ENCODE results near the gene MAD1L1. TPM values are rescaled to one million over a fixed set of nuclear protein-coding genes. Genes with fewer than 3 reads are reported as not detected.

Gene MAD1L1
- total and polyA plus RNA-seq, 7 donors = 11.7 to 17.5 (median 15.6) TPM

DNA sequence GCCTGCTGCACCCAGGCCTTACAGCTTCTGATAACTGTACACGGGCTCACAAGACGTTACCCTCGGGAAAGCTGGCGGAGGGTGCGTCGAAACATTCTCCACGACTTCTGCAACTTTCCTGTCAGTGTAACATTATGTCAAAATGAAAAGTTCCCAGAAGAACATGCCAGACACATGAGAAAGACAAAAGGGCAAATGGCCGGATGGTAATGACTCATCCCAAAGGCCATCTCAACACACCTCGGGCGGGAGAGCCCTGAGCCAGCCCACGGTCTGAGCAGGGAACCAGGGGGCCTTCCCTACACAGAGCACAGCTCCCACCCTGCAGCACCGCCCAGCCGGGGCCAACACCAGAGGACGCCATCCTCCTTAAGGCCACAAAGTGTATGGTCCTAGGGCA lies 118.7 kb downstream of the MAD1L1 start:
- no peaks in the 10 kb centered on the region for H3K36me3 ChIP-seq (ENCODE audit: insufficient read depth in 1 of 2, low read depth in 1 of 2)
- H3K27ac ChIP-seq = peak overlapping the region; percentile 36
- no peak for DNase-seq
- no peaks in the 10 kb centered on the region for H3K27me3 ChIP-seq (ENCODE audit: insufficient read depth in 3 of 3, low read length in 2 of 3)
- intact Hi-C loops (cut with DNase I) = no loop called here
- H3K4me1 ChIP-seq = peaks cover 27% of the 10 kb centered on the region
- no peak overlapping the region for H3K4me3 ChIP-seq
- TF ChIP-seq, protein P1, sequence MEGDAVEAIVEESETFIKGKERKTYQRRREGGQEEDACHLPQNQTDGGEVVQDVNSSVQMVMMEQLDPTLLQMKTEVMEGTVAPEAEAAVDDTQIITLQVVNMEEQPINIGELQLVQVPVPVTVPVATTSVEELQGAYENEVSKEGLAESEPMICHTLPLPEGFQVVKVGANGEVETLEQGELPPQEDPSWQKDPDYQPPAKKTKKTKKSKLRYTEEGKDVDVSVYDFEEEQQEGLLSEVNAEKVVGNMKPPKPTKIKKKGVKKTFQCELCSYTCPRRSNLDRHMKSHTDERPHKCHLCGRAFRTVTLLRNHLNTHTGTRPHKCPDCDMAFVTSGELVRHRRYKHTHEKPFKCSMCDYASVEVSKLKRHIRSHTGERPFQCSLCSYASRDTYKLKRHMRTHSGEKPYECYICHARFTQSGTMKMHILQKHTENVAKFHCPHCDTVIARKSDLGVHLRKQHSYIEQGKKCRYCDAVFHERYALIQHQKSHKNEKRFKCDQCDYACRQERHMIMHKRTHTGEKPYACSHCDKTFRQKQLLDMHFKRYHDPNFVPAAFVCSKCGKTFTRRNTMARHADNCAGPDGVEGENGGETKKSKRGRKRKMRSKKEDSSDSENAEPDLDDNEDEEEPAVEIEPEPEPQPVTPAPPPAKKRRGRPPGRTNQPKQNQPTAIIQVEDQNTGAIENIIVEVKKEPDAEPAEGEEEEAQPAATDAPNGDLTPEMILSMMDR (IDR thresholded peaks at IDR 0.05) = no peak
- no peaks in the 10 kb centered on the region for H3K9me3 ChIP-seq
- ATAC-seq = peak in 3 of 4 donors; percentile 26 to 56 (median 38)
- 80 to 87% (median 80%) methylated on average over 14 of the region's 14 CpGs for WGBS, 3 donors

DNA sequence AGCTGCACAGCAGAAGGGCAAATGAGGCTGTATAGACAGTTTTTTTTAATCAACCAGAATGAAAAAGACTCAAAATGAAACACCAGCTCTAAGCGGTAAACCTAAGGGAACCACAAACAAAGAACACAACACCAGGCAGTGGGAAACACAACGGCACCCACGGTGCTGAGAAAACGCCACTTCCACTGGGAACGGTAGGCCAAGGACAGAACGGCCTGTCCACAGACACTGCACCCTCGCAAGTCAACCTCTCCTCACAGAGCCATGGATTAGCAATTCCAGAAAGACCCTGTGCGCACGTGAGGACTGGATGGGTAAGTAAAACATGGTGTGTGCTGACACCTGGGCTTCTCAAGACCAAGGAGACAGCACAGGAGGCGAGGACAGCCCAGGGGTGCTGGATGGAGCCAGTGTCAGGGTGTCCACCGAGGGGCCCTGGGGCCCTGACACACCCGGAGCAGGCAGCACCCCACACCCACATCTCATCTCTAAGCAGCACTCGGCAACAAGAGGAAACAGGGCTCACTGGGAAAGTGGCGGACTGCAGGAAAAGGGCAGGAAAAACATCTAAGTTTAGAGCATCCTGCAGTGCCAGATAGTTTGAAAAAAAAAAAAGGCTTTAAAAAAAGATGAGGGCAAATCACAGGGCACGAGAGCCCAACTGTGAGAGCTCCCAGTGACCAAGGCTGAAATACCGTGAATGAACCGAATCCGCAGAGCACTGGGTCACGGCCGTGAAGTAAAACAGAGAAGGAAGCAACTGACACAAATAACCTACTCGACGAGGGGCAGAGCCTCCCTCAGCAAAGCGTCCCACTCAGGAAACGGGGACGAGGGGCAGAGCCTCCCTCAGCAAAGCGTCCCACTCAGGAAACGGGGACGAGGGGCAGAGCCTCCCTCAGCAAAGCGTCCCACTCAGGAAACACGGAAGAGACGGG lies 120.2 kb downstream of the MAD1L1 start:
- no peaks in the 10 kb centered on the region for H3K27me3 ChIP-seq (ENCODE audit: insufficient read depth in 3 of 3, low read length in 2 of 3)
- no peaks in the 10 kb centered on the region for H3K36me3 ChIP-seq (ENCODE audit: insufficient read depth in 1 of 2, low read depth in 1 of 2)
- H3K27ac ChIP-seq = no peak overlapping the region
- peaks cover 29% of the 10 kb centered on the region for H3K4me1 ChIP-seq
- TF ChIP-seq, protein P1 (IDR thresholded peaks at IDR 0.05) = no peak
- intact Hi-C loops (cut with DNase I) = no loop called here
- no peaks in the 10 kb centered on the region for H3K9me3 ChIP-seq
- ATAC-seq (no peak), DNase-seq (no peak)
- no peak overlapping the region for H3K4me3 ChIP-seq
- 82 to 85% (median 84%) methylated on average over 30 to 31 of the region's 31 CpGs for WGBS, 3 donors

DNA sequence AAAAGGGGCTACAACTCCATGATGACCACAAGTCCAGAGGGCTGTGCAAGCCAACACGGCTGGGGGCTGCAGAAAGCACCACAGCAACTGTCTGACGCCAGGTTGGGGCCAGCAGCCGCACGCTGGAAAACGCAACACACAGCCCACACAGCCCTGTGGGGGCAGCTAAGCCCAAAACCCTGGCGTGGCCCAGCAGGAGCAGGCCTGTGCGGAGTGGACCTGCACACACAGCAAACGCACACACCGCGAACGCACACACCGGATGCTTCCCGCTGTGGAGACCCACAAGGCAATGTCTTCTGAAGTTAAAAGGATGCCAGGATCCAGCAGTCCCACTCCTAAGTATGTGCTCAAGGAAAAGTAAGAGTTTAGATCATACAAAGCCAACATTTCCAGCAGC lies 121.2 kb downstream of the MAD1L1 start:
- Histone ChIP-seq H3K4me1 (peaks cover 32% of the 10 kb centered on the region), H3K36me3 (ENCODE audit: insufficient read depth in 1 of 2, low read depth in 1 of 2) (no peaks in the 10 kb centered on the region), H3K9me3 (no peaks in the 10 kb centered on the region), H3K27ac (no peak overlapping the region), H3K27me3 (ENCODE audit: insufficient read depth in 3 of 3, low read length in 2 of 3) (no peaks in the 10 kb centered on the region), H3K4me3 (no peak overlapping the region)
- TF ChIP-seq, protein P1 (IDR thresholded peaks at IDR 0.05) = no peak
- intact Hi-C loops (cut with DNase I) = no loop called here
- DNase-seq (no peak), ATAC-seq (no peak)
- 93 to 96% (median 95%) methylated on average over 13 of the region's 13 CpGs for WGBS, 3 donors

DNA sequence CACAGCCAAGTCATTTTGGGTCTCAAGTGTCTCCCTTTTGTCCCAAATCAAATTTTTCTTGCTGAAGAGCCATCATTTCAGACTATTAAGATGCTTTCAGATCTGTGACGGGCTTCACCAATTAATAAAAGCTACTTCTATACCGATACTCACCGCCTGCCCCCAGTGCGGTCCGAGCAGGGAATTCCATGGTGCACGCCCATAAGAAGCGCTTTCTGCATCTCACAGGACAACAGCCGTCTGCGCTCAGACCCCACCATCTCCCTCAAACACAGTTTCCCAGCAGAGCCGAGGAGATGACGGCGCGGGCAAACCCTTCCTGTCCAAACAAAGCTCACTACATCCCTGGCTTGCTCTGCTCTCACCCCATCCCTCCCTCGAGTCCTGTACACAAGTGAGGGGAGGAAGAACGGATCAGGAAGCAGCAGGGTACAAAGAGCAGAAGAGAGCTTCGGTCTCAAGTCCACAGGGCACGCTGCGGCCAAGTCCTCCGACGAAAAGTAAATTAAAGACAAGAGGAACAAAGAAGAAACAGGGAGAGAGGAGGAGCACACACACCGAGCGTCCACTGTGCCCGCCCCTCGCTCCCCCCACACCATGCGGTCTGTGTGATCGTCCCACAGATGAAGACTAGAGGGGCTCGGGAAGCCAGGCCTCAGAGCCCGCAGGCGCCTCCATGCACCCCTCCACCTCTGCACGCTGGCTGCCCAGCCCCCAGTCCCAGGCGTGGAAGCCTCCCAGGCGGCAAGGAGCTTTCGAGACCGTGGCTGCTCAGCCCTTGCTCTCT lies 121.9 kb downstream of the MAD1L1 start:
- intact Hi-C loops (cut with DNase I) = no loop called here
- H3K4me3 ChIP-seq = no peak overlapping the region
- WGBS, 3 donors = 77 to 86% (median 82%) methylated on average over 34 of the region's 34 CpGs

More for the DNA sequence above, 121.9 kb downstream of the MAD1L1 start:
- TF ChIP-seq, protein P1 (IDR thresholded peaks at IDR 0.05) = no peak
- Histone ChIP-seq H3K27ac (no peak overlapping the region), H3K36me3 (ENCODE audit: insufficient read depth in 1 of 2, low read depth in 1 of 2) (no peaks in the 10 kb centered on the region), H3K9me3 (no peaks in the 10 kb centered on the region), H3K4me1 (peaks cover 25% of the 10 kb centered on the region), H3K27me3 (ENCODE audit: insufficient read depth in 3 of 3, low read length in 2 of 3) (no peaks in the 10 kb centered on the region)
- no peak for DNase-seq
- no peak for ATAC-seq
